ENCODE measurements around the gene ALDH2.
"Not testable (repeated sequence)": the region's sequence is repeated elsewhere in the genome, so short reads cannot be mapped to it uniquely, and the experiment has no call there.

ALDH2 gene

DNA sequence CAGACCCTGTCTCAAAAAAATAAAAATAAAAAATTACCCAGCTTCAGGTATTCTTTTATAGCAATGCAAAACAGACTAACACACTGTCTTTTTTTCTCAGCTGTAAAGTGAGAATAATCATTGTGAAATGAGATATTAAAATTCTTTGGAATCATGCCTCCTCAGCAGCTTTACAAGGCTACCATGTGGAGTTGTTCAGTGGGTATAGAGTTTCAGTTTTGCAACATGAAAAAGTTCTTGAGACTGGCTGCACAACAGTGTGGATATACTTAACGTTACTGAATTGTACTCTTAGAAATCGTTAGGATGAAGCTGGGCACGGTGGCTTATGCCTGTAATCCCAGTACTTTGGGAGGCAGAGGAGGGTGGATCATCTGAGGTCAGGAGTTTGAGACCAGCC is 59.6 kb downstream of the ALDH2 start:
- DNase-seq (ENCODE audit: low read depth, low spot score), result no peak

DNA sequence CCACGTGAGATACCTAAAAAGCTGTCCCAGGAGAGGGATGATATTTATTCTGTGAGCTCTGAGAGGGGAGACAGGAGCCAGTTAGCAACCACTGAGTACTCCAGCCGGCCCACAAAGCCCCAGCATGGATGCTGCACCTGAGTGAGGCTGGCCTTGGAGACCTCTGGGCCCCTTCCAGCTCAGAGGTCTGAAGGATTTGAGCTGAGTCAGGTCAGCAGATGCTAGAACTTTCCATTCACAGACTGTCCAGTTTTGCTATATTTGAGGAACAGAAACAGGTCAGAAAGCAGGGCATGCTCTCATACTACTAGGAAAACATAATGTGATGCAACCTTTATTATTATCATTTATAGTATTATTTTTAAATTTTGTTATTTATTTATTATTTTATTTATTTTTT is 60.3 kb downstream of the ALDH2 start:
- no peak for DNase-seq (ENCODE audit: low read depth, low spot score)

DNA sequence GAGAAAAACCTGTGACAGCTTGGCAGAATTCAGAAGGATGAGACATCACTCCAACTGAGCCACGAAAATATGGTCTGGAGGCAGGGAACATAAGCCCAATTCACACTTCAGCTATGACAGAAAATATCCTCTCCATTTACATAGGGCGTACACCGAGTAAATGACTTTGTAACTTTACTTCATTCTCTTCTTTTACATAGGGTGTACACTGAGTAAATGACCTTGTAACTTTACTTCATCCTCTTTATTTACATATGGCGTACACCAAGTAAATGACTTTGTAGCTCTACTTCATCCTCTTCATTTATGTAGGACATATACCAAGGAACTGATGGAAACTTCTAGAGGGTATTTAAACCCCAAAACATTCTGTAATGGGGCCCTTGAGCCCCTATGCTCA is 61.2 kb downstream of the ALDH2 start:
- no peak for DNase-seq (ENCODE audit: low read depth, low spot score)

DNA sequence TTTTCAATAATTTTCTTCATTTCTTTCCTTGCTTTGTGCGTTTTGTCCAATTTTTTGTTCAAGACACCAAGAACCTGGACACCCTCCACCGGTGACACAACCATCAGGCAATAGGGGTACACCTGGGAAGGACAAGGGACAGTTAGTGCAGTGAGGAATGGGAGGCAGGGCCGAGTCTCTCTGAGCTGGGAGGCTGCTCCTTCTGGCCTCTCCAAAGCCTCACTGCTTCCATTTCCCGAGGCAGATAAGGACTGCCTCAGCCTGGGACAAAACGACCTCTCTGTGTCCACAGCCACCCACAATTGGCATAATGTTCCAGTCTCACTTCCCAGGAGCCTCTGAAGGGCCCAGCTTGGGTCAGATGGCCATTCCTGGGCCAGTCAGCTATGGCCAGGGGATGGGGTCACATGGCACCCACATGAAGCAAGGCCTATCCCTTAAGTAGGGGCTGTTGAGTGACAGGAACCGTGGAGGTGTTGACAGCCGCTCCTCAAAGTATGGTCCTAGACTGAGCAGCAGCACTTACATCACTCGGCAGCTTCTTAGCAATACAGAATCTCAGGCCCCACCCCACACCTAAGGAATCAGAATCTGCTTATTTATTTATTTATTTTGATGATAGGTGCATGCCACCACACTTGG is 61.7 kb downstream of the ALDH2 start:
- DNase-seq (ENCODE audit: low read depth, low spot score), result no peak

DNA sequence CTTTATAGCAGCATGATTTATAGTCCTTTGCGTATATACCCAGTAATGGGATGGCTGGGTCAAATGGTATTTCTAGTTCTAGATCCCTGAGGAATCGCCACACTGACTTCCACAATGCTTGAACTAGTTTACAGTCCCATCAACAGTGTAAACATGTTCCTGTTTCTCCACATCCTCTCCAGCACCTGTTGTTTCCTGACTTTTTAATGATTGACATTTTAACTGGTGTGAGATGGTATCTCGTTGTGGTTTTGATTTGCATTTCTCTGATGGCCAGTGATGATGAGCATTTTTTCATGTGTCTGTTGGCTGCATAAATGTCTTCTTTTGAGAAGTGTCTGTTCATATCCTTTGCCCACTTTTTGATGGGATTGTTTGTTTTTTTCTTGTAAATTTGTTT is 62.9 kb downstream of the ALDH2 start:
- not testable (repeated sequence) for DNase-seq (ENCODE audit: low read depth, low spot score)

DNA sequence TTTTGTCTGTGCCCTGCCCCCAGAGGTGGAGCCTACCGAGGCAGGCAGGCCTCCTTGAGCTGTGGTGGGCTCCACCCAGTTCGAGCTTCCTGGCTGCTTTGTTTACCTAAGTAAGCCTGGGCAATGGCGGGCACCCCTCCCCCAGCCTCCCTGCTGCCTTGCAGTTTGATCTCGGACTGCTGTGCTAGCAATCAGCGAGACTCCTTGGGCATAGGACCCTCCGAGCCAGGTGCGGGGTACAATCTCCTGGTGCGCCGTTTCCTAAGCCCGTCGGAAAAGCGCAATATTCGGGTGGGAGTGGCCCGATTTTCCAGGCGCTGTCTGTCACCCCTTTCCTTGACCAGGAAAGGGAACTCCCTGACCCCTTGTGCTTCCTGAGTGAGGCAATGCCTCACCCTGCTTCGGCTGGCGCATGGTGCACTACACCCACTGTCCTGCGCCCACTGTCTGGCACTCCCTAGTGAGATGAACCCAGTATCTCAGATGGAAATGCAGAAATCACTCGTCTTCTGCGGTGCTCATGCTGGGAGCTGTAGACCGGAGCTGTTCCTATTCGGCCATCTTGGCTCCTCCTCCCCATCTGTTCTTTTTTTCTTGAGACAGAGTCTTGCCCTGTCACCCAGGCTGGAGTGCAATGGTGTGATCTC is 68.1 kb downstream of the ALDH2 start:
- not testable (repeated sequence) for DNase-seq (ENCODE audit: low read depth, low spot score)

DNA sequence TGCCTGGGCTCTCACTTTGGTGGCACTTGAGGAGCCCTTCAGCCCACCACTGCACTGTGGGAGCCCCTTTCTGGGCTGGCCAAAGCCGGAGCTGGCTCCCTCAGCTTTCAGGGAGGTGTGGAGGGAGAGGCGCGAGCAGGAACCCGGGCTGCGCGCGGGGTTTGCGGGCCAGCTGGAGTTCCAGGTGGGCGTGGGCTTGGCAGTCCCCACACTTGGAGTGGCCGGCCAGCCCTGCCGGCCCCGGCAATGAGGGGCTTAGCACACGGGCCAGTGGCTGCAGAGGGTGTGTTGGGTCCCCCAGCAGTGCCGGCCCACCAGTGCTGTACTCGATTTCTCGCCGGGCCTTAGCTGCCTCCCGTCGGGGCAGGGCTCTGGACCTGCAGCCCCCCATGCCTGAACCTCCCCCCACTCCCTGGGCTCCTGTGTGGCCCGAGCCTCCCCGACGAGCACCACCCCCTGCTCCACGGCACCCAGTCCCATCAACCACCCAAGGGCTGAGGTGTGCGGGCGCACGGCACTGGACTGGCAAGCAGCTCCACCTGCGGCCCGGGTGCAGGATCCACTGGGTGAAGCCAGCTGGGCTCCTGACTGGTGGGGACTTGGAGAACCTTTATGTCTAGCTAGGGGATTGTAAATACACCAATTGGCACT is 68.9 kb downstream of the ALDH2 start:
- DNase-seq (ENCODE audit: low read depth, low spot score), result not testable (repeated sequence)

DNA sequence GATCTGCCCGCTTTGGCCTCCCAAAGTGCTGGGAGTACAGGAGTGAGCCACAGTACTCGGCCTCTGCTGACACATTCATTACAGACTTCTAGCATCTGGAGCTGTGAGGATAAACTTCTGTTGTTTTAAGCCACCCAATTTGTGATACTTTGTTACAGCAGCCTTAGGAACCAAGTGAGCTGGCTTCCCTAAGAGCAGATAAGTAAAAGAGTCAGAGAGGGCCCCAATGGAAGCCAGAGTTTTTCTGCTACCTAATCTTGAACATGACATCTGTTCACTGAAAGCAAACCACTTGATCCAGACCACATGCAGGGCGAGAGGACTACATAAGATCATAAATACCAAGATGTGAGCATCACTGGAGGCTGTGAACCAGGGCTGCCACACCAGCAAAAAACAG is 71.6 kb downstream of the ALDH2 start:
- DNase-seq (ENCODE audit: low read depth, low spot score), result no peak

DNA sequence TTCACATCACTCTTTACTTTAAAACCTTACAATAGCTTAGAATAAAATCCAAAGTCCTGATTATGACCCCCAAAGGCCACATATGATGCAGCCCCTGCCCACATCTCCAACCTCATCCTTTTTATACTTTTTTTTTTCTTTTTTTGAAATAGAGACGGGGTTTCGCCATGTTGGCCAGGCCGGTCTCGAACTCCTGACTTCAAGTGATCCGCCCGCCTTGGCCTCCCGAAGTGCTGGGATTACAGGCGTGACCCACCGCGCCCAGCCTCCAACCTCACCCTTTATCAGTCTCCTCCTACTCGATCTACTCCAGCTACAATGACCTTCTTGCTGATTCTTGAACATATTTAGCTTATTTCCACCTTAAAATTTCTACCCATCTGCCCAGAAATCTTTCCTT is 74.1 kb downstream of the ALDH2 start:
- DNase-seq (ENCODE audit: low read depth, low spot score), result no peak

DNA sequence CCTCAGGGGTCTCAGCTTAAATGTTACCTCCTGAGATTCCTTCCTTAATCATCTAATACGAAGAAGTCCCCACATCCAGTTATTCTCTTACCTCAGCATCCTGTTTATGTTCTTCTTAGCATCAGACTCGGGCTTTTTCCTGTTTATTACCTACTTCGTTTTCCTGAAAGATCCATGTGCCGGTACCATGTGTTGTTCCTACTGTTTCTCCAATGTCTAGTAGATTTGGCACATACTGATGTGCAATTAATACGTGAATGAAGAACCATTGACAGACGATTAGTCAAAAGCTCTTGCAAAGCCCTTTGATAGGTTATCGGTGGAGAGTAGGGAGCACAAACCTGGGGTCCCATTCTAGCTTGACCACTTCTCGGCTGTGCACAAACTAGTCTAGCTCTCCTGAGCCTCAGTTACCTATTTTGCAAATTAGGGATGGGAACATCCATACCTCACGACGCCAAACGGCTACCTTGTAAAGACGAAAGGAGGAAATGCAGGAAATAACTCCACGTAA is 74.6 kb downstream of the ALDH2 start:
- no peak for DNase-seq (ENCODE audit: low read depth, low spot score)

DNA sequence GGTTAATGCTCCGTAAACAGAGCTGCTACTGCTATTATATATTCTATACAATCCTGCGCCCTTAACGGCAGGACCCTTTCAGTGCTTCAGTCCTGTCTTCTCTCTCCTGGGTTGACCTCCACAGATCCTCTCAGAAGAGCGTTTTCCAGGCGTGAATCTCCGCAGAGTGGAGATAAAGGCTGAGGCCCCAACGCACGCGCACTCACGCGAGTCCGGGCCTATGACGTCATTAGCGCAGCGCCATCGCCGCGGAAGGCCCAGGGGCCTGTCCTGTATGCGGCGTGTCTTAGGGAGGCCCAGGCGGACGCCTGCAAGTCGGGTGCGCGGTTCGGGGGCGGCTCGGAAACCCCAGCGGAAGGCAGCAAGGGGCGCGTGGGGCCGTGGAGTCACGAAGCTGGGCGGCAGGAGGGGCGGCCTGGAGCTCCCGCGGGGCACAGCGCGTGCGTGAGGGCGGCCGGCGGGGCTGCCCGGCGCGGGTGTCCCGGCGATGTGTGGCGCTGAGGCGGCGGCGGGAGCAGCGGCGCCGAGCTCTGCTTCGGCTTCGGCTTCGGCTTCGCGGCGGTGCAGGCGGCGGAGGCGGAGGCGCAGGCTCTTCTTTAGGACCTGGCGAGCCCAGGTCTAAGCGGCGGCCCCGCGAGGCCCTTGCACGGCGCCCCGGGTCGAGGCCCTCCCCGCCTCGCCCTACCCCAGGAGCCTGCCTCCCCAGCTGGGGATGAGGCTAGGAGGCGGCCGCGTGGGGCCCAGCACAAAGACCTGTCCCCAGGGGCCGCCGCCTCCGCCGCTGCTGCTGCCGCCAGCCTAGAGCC is 75.2 kb downstream of the ALDH2 start, which contains the start of gene MAPKAPK5:
TSS of gene MAPKAPK5 (plus strand) at position 479 of the 806 bp plus-strand sequence. CDS start 506 bp downstream, outside the sequence.
- DNase-seq (ENCODE audit: low read depth, low spot score), result peak; percentile 94

DNA sequence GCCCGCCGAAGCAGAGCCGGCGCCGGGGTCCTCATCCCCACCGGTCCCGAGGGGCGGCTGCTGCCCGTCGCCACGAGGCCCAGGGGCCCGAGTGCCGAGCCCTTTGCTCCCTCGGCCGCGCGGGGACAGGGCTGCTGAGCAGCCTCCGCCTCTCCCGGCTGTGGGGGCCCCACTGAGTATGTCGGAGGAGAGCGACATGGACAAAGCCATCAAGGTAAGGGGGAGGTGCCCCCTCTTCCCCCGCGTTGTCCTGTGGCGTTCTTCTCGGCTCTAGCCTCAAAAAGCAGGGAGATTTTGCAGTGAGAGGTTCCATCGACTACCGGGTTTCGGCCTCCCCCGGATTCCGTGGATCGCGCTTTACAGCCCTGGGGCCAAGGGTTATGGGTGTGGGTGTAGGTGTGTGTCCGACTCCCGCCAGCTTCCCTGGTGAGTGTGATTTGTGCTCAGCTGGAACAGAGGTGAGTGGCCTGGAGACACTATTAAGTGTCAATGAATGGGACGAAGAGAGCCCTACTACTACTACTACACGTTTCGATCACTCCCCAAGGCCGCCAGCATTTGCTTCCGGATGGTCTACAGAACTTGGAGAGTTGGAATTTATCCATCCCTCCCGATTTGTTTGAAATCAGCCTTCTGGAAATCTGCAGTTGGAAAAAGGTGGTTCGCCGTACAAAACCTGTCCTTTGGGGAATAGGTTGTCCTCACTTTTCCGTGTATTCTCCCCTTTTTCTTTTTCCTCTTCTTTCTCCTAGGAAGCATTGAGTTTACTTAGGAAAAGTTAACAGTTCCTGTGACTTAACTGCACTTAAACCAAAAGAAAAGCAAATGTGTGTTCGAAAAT is 76.0 kb downstream of the ALDH2 start:
- no peak for DNase-seq (ENCODE audit: low read depth, low spot score)

DNA sequence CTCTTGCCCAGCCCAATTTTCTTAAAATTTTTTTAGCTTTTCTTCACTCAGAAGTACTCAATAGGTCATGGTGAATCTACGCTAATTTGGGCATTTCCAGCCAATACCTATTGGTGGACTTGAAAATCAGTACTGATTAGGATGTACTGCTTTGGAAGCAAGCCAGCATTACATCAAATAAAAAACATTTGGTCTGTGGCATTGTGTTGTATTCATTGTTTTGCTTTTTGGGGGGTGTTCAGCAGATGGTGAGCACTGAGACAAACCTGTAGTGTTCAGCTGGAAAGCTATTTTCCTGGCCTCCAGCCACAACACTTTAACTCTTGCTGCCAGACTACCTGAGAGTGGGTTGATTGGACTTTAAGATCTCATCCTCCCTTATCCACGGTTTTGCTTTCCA is 79.3 kb downstream of the ALDH2 start:
- DNase-seq (ENCODE audit: low read depth, low spot score), result no peak

DNA sequence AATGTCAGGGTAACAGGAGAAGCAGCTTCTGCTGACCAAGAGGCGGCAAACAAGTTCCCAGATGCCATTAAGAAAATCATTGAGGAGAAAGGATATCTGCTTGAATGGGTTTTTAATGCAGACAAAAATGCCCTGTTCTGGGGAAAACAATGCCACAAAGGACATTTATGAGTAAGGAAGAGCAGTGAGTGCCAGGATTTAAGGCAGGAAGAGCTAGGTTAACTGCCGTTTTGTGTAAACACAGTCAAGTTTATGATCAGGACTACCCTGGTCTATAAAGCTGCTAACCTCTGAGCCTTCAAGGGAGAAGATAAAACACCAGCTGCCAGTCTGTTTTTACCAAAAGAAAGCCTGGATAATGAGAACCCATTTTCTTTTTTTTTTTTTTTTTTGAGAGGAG is 83.8 kb downstream of the ALDH2 start:
- DNase-seq (ENCODE audit: low read depth, low spot score), result no peak

DNA sequence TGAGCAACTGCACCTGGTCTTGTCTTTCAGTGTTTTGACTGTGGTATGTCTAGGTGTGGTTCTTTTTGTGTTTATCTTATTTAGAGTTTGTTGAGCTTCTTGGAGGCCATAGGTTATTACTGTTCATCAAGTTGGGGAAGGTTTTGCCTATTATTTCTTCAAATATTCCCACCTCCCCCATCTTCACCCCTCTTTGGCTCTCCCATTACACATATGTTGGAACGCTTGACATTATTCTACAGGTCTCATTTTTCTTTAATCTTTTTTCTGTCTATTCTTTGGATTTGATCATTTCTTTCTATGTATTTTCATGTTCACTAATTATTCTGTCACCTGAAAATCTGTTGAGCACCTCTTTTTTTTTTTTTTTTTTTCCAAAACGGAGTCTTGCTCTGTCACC is 91.5 kb downstream of the ALDH2 start:
- DNase-seq (ENCODE audit: low read depth, low spot score), result no peak

DNA sequence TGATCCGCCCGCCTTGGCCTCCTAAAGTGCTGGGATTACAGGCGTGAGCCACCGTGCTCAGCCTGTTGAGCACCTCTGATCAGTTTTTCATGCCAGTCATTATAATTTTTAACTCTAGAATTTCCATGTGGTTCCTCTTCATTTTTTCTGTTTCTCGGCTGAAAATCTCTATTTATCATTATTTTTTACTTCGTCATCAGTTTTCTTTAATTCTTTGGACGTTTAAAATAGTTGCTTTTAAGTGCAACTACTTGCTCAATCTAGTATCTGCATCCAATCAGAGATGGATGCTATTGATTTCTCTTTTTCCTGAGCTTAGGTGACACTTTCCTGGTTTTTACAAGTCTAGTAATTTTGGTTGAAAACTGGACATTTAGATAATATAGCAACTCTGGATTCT is 92.0 kb downstream of the ALDH2 start:
- DNase-seq (ENCODE audit: low read depth, low spot score), result no peak

DNA sequence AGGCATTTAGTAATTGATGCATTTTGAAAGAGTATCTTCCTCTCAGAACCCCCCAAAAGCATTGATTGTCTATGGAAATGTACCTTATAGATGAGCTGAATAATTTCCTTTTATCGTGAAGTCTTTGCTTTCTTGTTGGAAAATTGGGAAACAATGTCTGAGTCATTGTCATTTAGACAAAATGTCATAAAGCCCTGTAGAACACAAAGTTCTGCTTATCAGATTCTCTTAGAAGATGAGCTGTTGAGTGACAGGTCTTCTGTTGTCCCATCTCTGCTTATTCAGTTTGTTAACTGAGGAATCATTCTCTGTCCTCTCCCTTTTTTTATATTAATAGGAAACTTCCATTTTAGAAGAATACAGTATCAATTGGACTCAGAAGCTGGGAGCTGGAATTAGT is 98.2 kb downstream of the ALDH2 start:
- DNase-seq (ENCODE audit: low read depth, low spot score), result no peak
